Peyer's patch (tissue), 4 donors: ENCODE results near the gene HSD17B1. TPM values are rescaled to one million over a fixed set of nuclear protein-coding genes. Genes with fewer than 3 reads are reported as not detected.
A peak's percentile ranks its signal among the peaks of the same experiment; 100 is the strongest.
"Not testable (repeated sequence)": the region's sequence is repeated elsewhere in the genome, so short reads cannot be mapped to it uniquely, and the experiment has no call there.

Experiments used
- DNase-seq, 3 donors: peaks; one replicate each; pipeline ENCODE4 v3.0.0-alpha.2; 2017 to 2019
- H3K27ac ChIP-seq, 4 donors: fragments of 200-600 bp; sonication (generic); one replicate each; pipeline ENCODE4 v1.5.1; 2016 to 2019
- H3K27me3 ChIP-seq, 2 donors: fragments of 200-600 bp; sonication (generic); one replicate each; pipeline ENCODE4 v1.5.1; 2019
- H3K36me3 ChIP-seq, 3 donors: fragments of 200-600 bp; sonication (generic); one replicate each; pipeline ENCODE4 v1.5.1; 2016 to 2019
- H3K4me1 ChIP-seq, 4 donors: fragments of 200-600 bp; sonication (generic); one replicate each; pipeline ENCODE4 v1.5.1; 2016 to 2019
- H3K4me3 ChIP-seq, 4 donors: fragments of 200-600 bp; sonication (generic); 1 replicate in 3 of 4; 2 replicates in 1 of 4; pipeline ENCODE4 v1.5.1; 2016 to 2019; ENCODE audit warnings: mild to moderate bottlenecking in 1 of 4
- H3K9me3 ChIP-seq, 4 donors: fragments of 200-600 bp; sonication (generic); one replicate each; pipeline ENCODE4 v1.5.1; 2016 to 2019; ENCODE audit warnings: mild to moderate bottlenecking in 1 of 4
- CTCF ChIP-seq, 6 experiments: fragments of 450-650 bp in 4 of 6; fragments of 200-600 bp in 2 of 6; sonication (generic) in 1 of 6; IDR thresholded peaks; one replicate each; pipeline ENCODE4 v1.5.1; 2017 to 2019; ENCODE audit warnings: antibody characterized with exemption in 6 of 6, mild to moderate bottlenecking in 3 of 6, moderate library complexity in 1 of 6
- POLR2A ChIP-seq, 2 donors: fragments of 450-650 bp; IDR thresholded peaks; one replicate each; pipeline ENCODE4 v1.5.1; 2017; ENCODE audit warnings: antibody characterized with exemption in 2 of 2, mild to moderate bottlenecking in 2 of 2, moderate library complexity in 2 of 2
- total RNA-seq, 4 donors: library from RNA; depleted of rRNA; stranded (reverse); fragments of >200 nt; gene quantifications; one replicate each; pipeline ENCODE4 v1.1.0, GENCODE V29; 2016

Gene HSD17B1
- total RNA-seq, 4 donors from 2014 or later, result 0.94 to 3.9 (median 1.7) TPM; not detected in 1

DNA sequence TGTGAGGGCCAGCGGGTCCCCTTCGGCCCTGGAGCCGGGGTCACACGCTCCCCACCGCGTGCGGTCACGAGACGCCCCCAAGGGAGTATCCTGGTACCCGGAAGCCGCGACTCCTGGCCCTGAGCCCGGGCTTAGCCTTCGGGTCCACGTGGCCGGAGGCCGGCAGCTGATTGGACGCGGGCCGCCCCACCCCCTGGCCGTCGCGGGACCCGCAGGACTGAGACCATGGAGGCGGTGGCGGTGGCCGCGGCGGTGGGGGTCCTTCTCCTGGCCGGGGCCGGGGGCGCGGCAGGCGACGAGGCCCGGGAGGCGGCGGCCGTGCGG lies 16.7 kb upstream of the HSD17B1 start, which contains the start of gene NAGLU:
NAGLU (plus strand) TSS at position 194 of the 324 bp plus-strand sequence; CDS start at position 226, 32 bp downstream.
- H3K9me3 ChIP-seq, result no peaks in the 10 kb centered on the region
- H3K4me1 ChIP-seq, result peaks cover 4 to 30% (median 10%) of the 10 kb centered on the region in 4 donors
- H3K4me3 ChIP-seq, result peak within 1 kb of the TSS; percentile 52 to 96 (median 78)
- no peak for TF ChIP-seq CTCF (IDR thresholded peaks at IDR 0.05)
- peak; percentile 49 to 64 for TF ChIP-seq POLR2A (IDR thresholded peaks at IDR 0.05)
- peaks cover 0 to 16% (median 0%) of the 10 kb centered on the region in 3 donors for H3K36me3 ChIP-seq
- H3K27ac ChIP-seq, result peak within 1 kb of the TSS; percentile 85 to 98 (median 88)
- peak; percentile 97 to 98 (median 97) for DNase-seq
- H3K27me3 ChIP-seq, result no peaks in the 10 kb centered on the region

- Histone ChIP-seq H3K27ac (peak overlapping the region; percentile 85 to 98 (median 88)), H3K9me3 (no peaks in the 10 kb centered on the region), H3K4me3 (peak overlapping the region; percentile 52 to 96 (median 78)), H3K27me3 (no peaks in the 10 kb centered on the region), H3K36me3 (peaks cover 0 to 19% (median 0%) of the 10 kb centered on the region in 3 donors), H3K4me1 (peaks cover under 1 to 30% (median 9%) of the 10 kb centered on the region in 4 donors)
- TF ChIP-seq CTCF (IDR thresholded peaks at IDR 0.05) (peak in 3 of 6 experiments; percentile 10 to 46 (median 22)), POLR2A (IDR thresholded peaks at IDR 0.05) (no peak)
- DNase-seq, result peak; percentile 79 to 93 (median 86)
Measured at GRCh38 chr17:42536372-42537155, 16.2 kb upstream of the HSD17B1 start.

DNA sequence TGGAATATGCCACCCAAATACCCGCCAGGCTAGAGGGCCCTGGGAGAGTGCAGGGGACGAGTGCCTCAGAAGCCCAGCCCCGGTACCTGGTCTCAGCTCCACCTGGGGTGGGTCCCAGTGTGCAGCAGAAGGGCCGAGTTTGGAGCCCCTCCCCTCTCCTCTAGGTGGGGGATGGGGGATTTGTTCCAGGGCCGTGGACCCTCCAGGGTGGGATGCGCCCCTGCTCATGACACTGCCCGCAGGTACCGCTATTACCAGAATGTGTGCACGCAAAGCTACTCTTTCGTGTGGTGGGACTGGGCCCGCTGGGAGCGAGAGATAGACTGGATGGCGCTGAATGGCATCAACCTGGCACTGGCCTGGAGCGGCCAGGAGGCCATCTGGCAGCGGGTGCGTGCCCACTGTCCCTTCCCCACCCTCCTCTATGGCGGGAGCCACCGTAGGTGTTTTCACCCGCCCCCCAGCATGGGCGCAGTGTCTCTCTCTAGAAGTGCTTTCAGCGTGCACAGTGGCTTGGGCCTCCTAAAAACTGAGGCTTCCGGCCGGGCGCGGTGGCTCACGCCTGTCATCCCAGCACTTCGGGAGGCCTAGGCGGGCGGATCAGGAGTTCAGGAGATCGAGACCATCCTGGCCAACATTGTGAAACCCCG lies 15.4 kb upstream of the HSD17B1 start:
- no peak for DNase-seq
- Histone ChIP-seq H3K4me3 (peak overlapping the region; percentile 52 to 96 (median 78)), H3K27ac (peak overlapping the region; percentile 85 to 98 (median 88)), H3K36me3 (peaks cover 0 to 22% (median 0%) of the 10 kb centered on the region in 3 donors), H3K4me1 (peaks cover 0 to 33% (median 9%) of the 10 kb centered on the region in 4 donors), H3K9me3 (no peaks in the 10 kb centered on the region), H3K27me3 (no peaks in the 10 kb centered on the region)
- TF ChIP-seq POLR2A (IDR thresholded peaks at IDR 0.05) (no peak), CTCF (IDR thresholded peaks at IDR 0.05) (no peak)

GRCh38 chr17:42537826-42538451 lies 14.8 kb upstream of the HSD17B1 start:
- TF ChIP-seq POLR2A (IDR thresholded peaks at IDR 0.05) (no peak), CTCF (IDR thresholded peaks at IDR 0.05) (no peak)
- Histone ChIP-seq H3K4me3 (no peak overlapping the region), H3K4me1 (peaks cover 0 to 37% (median 9%) of the 10 kb centered on the region in 4 donors), H3K36me3 (peaks cover 0 to 28% (median 0%) of the 10 kb centered on the region in 3 donors), H3K27ac (no peak overlapping the region), H3K27me3 (no peaks in the 10 kb centered on the region), H3K9me3 (no peaks in the 10 kb centered on the region)
- no peak for DNase-seq

- no peaks in the 10 kb centered on the region for H3K9me3 ChIP-seq
- peaks cover 0 to 37% (median 9%) of the 10 kb centered on the region in 4 donors for H3K4me1 ChIP-seq
- DNase-seq, result no peak
- H3K27ac ChIP-seq, result no peak overlapping the region
- H3K36me3 ChIP-seq, result peaks cover 0 to 34% (median 0%) of the 10 kb centered on the region in 3 donors
- TF ChIP-seq POLR2A (IDR thresholded peaks at IDR 0.05), result no peak
- TF ChIP-seq CTCF (IDR thresholded peaks at IDR 0.05), result no peak
- no peaks in the 10 kb centered on the region for H3K27me3 ChIP-seq
- no peak overlapping the region for H3K4me3 ChIP-seq
Measured at GRCh38 chr17:42538482-42538881, 14.2 kb upstream of the HSD17B1 start.

- not testable (repeated sequence) for H3K9me3 ChIP-seq, H3K4me3 ChIP-seq, H3K27me3 ChIP-seq, DNase-seq
- H3K4me1 ChIP-seq, result peaks cover 0 to 33% (median 8%) of the 10 kb centered on the region in 4 donors
- H3K27ac ChIP-seq, result peak overlapping the region in 2 of 4 donors; percentile 79 to 80
- peaks cover 0 to 40% (median 0%) of the 10 kb centered on the region in 3 donors for H3K36me3 ChIP-seq
Measured at GRCh38 chr17:42540558-42540957, 12.2 kb upstream of the HSD17B1 start.
